ES-I3 (cell line): ENCODE results near the gene DHCR7.
"Not testable (repeated sequence)": the region's sequence is repeated elsewhere in the genome, so short reads cannot be mapped to it uniquely, and the experiment has no call there.

Experiments used
- H3K36me3 ChIP-seq: 2 replicates; pipeline ENCODE4 v1.6.1; 2013; ENCODE audit warnings: mild to moderate bottlenecking, low read length, control low read depth, moderate library complexity; ENCODE audit not compliant: insufficient read depth
- H3K4me1 ChIP-seq: 2 replicates; pipeline ENCODE4 v1.6.1; 2013; ENCODE audit warnings: mild to moderate bottlenecking, control low read depth, low read length; ENCODE audit not compliant: insufficient read depth
- H3K9ac ChIP-seq: 2 replicates; pipeline ENCODE4 v1.6.1; 2013; ENCODE audit warnings: low read depth, mild to moderate bottlenecking, low read length, moderate library complexity
- H3K9me3 ChIP-seq: 2 replicates; pipeline ENCODE4 v1.6.1; 2013; ENCODE audit warnings: mild to moderate bottlenecking, low read length, moderate library complexity; ENCODE audit not compliant: control insufficient read depth, insufficient read depth

DHCR7 gene

GRCh38 chr11:71432761-71433647 lies 15.2 kb downstream of the DHCR7 start:
- Histone ChIP-seq H3K36me3 (no peaks in the 10 kb centered on the region), H3K9ac (no peak overlapping the region), H3K4me1 (no peaks in the 10 kb centered on the region), H3K9me3 (no peaks in the 10 kb centered on the region)

- Histone ChIP-seq H3K4me1 (no peaks in the 10 kb centered on the region), H3K9ac (no peak overlapping the region), H3K9me3 (no peaks in the 10 kb centered on the region), H3K36me3 (no peaks in the 10 kb centered on the region)
Measured at GRCh38 chr11:71431271-71431670, 16.9 kb downstream of the DHCR7 start.

GRCh38 chr11:71430166-71430565 lies 18.0 kb downstream of the DHCR7 start:
- Histone ChIP-seq H3K36me3 (no peaks in the 10 kb centered on the region), H3K4me1 (no peaks in the 10 kb centered on the region), H3K9ac (no peak overlapping the region), H3K9me3 (no peaks in the 10 kb centered on the region)

GRCh38 chr11:71429701-71430100 lies 18.5 kb downstream of the DHCR7 start:
- no peak overlapping the region for H3K9ac ChIP-seq
- H3K9me3 ChIP-seq, result no peaks in the 10 kb centered on the region
- no peaks in the 10 kb centered on the region for H3K36me3 ChIP-seq
- no peaks in the 10 kb centered on the region for H3K4me1 ChIP-seq

GRCh38 chr11:71428861-71429435 lies 19.2 kb downstream of the DHCR7 start:
- Histone ChIP-seq H3K9ac (no peak overlapping the region), H3K9me3 (no peaks in the 10 kb centered on the region), H3K4me1 (no peaks in the 10 kb centered on the region), H3K36me3 (no peaks in the 10 kb centered on the region)

- H3K36me3 ChIP-seq, result no peaks in the 10 kb centered on the region
- H3K4me1 ChIP-seq, result no peaks in the 10 kb centered on the region
- H3K9me3 ChIP-seq, result no peaks in the 10 kb centered on the region
- H3K9ac ChIP-seq, result no peak overlapping the region
Measured at GRCh38 chr11:71426413-71426812, 21.8 kb downstream of the DHCR7 start.

GRCh38 chr11:71425860-71426259 lies 22.3 kb downstream of the DHCR7 start:
- H3K4me1 ChIP-seq, result no peaks in the 10 kb centered on the region
- H3K9me3 ChIP-seq, result no peaks in the 10 kb centered on the region
- H3K9ac ChIP-seq, result no peak overlapping the region
- no peaks in the 10 kb centered on the region for H3K36me3 ChIP-seq

- no peak overlapping the region for H3K9ac ChIP-seq
- H3K4me1 ChIP-seq, result no peaks in the 10 kb centered on the region
- no peaks in the 10 kb centered on the region for H3K36me3 ChIP-seq
- no peaks in the 10 kb centered on the region for H3K9me3 ChIP-seq
Measured at GRCh38 chr11:71425409-71425808, 22.8 kb downstream of the DHCR7 start.

DNA sequence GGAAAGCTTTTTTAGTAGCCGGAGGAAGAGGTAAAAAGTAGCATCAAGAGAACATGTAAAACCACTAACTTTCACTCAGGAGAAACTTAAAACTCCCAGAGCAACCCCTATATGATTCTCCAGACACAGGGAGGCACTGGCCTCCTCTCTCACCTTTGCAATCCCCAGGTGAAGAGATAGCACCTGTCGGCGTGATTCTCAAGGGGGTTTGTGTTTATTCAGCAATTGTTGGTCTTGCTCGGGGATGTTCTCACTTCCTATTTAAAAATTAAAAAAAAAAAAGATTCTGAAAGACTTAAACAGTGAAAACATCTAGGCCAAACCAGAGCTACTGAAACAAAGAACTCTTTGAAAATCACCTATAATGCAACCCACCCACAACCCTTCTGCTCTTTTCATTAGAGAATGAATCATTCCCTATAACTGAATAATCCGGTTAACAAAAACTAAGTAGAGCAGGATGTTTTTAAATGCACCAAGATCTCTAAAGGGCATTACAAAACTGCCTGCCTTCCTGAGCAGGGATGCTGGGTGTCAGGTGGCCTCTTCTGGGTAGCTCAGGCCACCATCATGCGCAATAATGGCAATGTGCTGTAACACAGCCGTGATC lies 24.9 kb downstream of the DHCR7 start:
- no peaks in the 10 kb centered on the region for H3K9me3 ChIP-seq
- H3K36me3 ChIP-seq, result no peaks in the 10 kb centered on the region
- H3K9ac ChIP-seq, result no peak overlapping the region
- no peaks in the 10 kb centered on the region for H3K4me1 ChIP-seq

GRCh38 chr11:71422318-71422717 lies 25.9 kb downstream of the DHCR7 start:
- H3K9me3 ChIP-seq, H3K9ac ChIP-seq, H3K36me3 ChIP-seq, H3K4me1 ChIP-seq: not testable (repeated sequence)

DNA sequence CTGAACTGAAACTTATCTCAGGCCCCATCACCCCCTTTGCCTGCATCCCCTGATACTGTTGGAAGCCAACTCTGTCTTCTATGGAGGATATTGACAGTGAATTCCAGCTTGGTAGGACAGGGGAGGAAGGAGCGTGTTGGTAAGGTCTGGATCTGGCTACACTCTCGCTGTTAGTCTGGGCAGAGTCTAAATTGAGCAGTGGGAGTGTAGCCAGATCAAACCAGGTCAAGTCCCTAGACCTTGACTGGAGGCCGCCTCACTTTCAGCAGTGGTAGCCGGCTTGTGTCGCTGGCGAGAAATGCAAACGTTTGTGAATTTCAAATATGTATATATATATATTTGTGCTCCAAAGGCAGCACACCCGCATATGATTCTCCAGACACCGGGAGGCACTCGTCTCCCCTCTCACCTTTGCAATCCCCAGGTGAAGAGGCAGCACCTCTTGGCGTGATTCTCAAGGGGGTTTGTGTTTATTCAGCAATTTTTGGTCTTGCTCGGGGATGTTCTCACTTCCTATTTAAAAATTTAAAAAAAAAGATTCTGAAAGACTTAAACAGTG lies 26.7 kb downstream of the DHCR7 start:
- no peaks in the 10 kb centered on the region for H3K4me1 ChIP-seq
- H3K9me3 ChIP-seq, result no peaks in the 10 kb centered on the region
- H3K9ac ChIP-seq, result no peak overlapping the region
- no peaks in the 10 kb centered on the region for H3K36me3 ChIP-seq

DNA sequence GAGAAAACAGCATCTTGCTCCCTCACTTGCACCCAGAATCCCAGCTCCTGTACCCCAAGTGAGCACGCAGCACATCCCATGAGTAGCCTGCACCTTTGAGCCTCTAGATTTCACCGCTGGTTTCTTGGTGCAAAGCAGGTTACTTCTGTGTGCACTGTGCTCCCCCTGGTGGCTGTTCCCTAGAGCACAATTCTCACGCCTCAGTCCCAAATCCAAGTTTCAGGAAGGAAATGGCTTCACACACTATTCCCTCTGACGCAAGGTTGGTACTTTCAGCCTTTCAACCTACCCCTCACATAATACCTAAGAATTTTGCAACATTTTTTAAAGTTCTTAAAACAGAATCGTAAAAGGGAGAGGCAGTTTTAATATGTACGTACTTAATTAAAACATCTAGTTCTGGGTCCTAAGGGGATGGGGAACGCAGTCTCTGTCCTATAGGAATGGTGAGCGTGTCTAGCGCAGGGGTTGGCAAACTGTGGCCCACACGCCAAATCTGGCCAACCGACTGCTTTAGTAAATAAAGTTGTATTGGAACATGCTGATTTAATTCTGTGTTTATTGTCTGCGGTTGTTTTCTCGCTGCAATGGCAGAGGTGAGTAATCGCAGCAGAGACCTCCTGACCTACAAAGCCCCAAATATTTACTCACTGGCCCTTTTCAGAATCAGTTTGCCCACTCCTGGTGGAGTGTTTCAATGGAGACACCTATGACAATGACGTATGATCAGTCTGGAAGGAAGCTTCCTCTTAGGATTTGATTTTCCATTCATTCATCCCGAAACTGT lies 27.5 kb downstream of the DHCR7 start:
- no peak overlapping the region for H3K9ac ChIP-seq
- no peaks in the 10 kb centered on the region for H3K9me3 ChIP-seq
- H3K36me3 ChIP-seq, result no peaks in the 10 kb centered on the region
- no peaks in the 10 kb centered on the region for H3K4me1 ChIP-seq

DNA sequence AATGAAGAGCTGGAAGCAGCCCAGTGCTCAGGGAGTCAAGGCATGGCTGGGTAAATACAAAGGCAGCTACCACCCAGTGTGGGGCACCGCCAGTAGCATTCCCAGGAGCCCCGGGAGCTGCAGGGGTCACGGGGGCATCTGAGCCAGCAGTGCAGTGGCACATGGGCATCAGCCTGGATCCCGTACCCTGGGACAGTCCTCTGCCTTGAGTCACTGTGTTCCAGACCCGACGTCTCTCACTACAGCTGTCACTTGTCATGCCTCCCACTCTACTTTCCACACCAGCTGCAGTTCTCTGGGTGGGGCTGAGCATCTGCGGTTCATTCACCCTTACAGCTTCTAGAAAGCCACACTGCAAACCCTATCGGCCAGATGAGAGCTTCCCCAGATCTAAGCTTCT lies 29.6 kb downstream of the DHCR7 start:
- Histone ChIP-seq H3K9me3 (no peaks in the 10 kb centered on the region), H3K4me1 (no peaks in the 10 kb centered on the region)

GRCh38 chr11:71414645-71415044 lies 33.5 kb downstream of the DHCR7 start:
- H3K9me3 ChIP-seq, result peaks cover 3% of the 10 kb centered on the region; the same call in 1 of the 2 replicates
- no peaks in the 10 kb centered on the region for H3K36me3 ChIP-seq
- no peak overlapping the region for H3K9ac ChIP-seq
- H3K4me1 ChIP-seq, result no peaks in the 10 kb centered on the region

More for the DNA sequence above, 29.6 kb downstream of the DHCR7 start:
- Histone ChIP-seq H3K36me3 (no peaks in the 10 kb centered on the region), H3K9ac (no peak overlapping the region)
